ENCODE data around the gene NAA35. TPM values are rescaled to one million over a fixed set of nuclear protein-coding genes. Genes with fewer than 3 reads are reported as not detected.

Gene NAA35
- total RNA-seq, 1 experiment from 2014 or later = 39.1 TPM

- peaks cover 6% of the 10 kb centered on the region for H3K36me3 ChIP-seq (replicated peaks; ENCODE audit: control insufficient read depth, insufficient read depth, low read length)
- no peaks in the 10 kb centered on the region for H3K27me3 ChIP-seq (ENCODE audit: control insufficient read depth, insufficient read depth, low read length)
- H3K4me3 ChIP-seq (ENCODE audit: insufficient read depth, low read depth, low read length) = no peak overlapping the region
- DNase-seq = peak; percentile 82
These were observed 94.2 kb downstream of the NAA35 start for GRCh38 chr9:86034863-86035734.

DNA sequence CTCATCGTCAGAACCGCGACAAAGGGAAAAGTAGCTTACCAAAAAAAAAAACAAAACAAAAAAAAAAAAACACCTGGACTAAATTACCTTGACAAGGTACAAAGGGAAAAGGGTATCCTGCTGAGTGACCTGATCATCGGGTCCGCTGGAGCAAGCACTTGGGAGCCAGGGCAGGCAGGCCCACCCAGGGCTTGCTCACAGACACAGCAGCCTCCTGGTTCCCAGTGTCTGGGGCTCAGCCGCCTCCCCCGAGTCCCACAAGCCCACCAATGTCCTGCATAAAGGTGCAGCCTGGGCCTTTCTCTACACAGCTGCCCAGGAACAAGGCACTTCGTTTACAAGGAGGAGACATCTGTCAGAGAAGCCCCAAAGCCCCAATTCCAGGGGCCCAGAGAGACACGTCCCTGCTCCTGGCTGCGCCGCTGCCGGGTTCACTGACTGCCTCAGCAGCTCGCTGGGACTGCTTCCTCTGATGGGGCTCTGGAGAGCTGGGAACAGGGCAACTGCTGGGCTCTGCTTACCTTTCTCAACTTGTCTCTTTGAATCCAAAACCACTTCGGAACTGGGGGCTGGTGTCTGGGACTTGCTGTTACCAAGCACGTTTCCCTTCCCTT lies 95.0 kb downstream of the NAA35 start:
- DNase-seq = peak; percentile 58
- Histone ChIP-seq H3K27me3 (ENCODE audit: control insufficient read depth, insufficient read depth, low read length) (no peaks in the 10 kb centered on the region), H3K4me3 (ENCODE audit: insufficient read depth, low read depth, low read length) (no peak overlapping the region), H3K36me3 (replicated peaks; ENCODE audit: control insufficient read depth, insufficient read depth, low read length) (peaks cover 6% of the 10 kb centered on the region)

DNA sequence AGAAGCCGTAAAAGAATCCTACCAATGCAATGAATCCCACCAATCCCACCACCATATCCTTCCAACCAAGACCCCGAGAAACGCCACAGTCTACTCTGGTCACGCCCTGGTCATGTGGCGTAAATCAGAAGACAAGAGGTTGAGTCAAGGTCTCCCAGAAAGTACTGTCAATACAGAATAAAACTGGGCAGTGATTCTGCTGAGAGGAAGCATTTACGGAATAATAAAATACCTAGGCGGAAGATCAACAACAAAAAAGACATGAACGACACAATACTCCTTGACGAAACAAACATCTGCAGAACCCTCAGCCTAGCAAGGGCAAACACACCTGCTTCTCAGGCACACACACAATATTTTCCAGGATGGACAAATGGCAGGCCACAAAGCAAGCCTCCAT lies 95.6 kb downstream of the NAA35 start:
- H3K36me3 ChIP-seq (replicated peaks; ENCODE audit: control insufficient read depth, insufficient read depth, low read length) = peaks cover 6% of the 10 kb centered on the region
- DNase-seq = no peak

DNA sequence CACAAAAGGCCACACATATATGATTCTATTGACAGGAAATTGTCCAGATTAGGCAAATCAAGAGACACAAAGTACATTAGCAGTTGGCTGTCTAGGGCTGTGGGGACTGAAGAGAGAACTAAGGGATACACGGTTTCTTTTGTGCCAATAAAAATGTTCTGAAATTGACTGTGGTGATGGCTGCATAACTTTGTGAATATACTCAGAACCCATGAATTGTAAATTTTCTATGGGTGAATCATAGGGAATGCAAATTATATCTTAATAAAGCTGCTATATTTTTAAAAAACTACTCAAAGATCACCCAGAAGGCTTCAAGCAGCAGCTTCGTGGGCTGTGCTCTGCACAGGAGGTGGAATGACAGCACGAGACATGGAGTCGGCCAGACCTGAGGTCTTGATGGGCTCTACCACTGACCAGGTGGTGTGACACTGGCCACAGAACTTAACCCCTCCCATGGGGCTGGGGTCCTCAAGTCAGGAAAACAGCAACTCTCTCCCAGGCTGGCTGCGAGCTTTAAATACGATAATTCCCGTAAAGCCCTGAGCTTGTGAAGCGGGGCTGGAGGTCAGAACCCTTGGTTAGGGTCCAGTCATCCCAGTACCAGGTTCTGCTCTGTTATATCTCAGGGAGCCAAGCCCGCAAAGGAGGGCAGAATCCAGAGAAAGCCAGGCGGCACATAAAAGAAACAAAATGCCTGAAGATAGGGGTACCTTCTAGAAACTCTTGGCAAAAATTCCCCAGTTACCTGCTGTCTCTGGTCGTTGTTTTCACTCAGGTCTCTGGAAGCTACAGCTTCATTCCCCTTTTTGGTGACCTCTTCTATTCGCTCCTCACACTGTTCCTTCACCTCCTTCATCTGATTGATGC lies 99.3 kb downstream of the NAA35 start:
- DNase-seq = no peak
- Histone ChIP-seq H3K4me3 (ENCODE audit: insufficient read depth, low read depth, low read length) (no peak overlapping the region), H3K27me3 (ENCODE audit: control insufficient read depth, insufficient read depth, low read length) (no peaks in the 10 kb centered on the region), H3K36me3 (replicated peaks; ENCODE audit: control insufficient read depth, insufficient read depth, low read length) (no peaks in the 10 kb centered on the region; the same call in 1 of the 2 replicates)

More for the DNA sequence above, 95.6 kb downstream of the NAA35 start:
- Histone ChIP-seq H3K27me3 (ENCODE audit: control insufficient read depth, insufficient read depth, low read length) (no peaks in the 10 kb centered on the region), H3K4me3 (ENCODE audit: insufficient read depth, low read depth, low read length) (no peak overlapping the region)

GRCh38 chr9:86040861-86041155 lies 99.9 kb downstream of the NAA35 start:
- DNase-seq = no peak
- no peaks in the 10 kb centered on the region for H3K27me3 ChIP-seq (ENCODE audit: control insufficient read depth, insufficient read depth, low read length)
- no peak overlapping the region for H3K4me3 ChIP-seq (ENCODE audit: insufficient read depth, low read depth, low read length)
- no peaks in the 10 kb centered on the region; the same call in 1 of the 2 replicates for H3K36me3 ChIP-seq (replicated peaks; ENCODE audit: control insufficient read depth, insufficient read depth, low read length)

- H3K27me3 ChIP-seq (ENCODE audit: control insufficient read depth, insufficient read depth, low read length) = no peaks in the 10 kb centered on the region
- DNase-seq = no peak
- no peak overlapping the region for H3K4me3 ChIP-seq (ENCODE audit: insufficient read depth, low read depth, low read length)
- H3K36me3 ChIP-seq (replicated peaks; ENCODE audit: control insufficient read depth, insufficient read depth, low read length) = no peaks in the 10 kb centered on the region; the same call in 1 of the 2 replicates
These were observed 100.4 kb downstream of the NAA35 start for GRCh38 chr9:86041311-86041741.

GRCh38 chr9:86042199-86042978 lies 101.4 kb downstream of the NAA35 start:
- no peak for DNase-seq
- H3K36me3 ChIP-seq (replicated peaks; ENCODE audit: control insufficient read depth, insufficient read depth, low read length) = no peaks in the 10 kb centered on the region; the same call in 1 of the 2 replicates
- H3K27me3 ChIP-seq (ENCODE audit: control insufficient read depth, insufficient read depth, low read length) = no peaks in the 10 kb centered on the region
- no peak overlapping the region for H3K4me3 ChIP-seq (ENCODE audit: insufficient read depth, low read depth, low read length)

DNA sequence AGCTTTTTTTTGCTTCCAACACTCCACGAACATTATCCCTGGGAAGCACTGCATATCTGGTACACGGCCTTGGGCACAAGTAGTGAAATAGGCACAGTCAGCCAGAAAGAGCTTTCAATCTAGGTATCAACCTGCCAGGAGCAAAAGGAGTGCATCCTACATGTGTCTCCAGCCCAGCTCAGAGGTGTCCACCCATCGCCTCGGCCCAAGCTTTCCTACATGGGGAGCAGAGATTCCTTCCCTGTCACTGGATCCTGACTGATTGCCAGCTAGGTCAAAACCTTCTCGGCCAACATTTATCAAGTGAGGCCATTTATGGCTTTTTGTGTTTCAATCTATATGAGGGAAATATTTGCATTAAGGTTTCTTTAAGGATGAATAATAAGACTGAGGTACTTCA lies 102.6 kb downstream of the NAA35 start:
- H3K36me3 ChIP-seq (replicated peaks; ENCODE audit: control insufficient read depth, insufficient read depth, low read length) = no peaks in the 10 kb centered on the region; the same call in 1 of the 2 replicates
- H3K4me3 ChIP-seq (ENCODE audit: insufficient read depth, low read depth, low read length) = no peak overlapping the region

GRCh38 chr9:86043999-86044398 lies 103.1 kb downstream of the NAA35 start:
- no peak for DNase-seq
- Histone ChIP-seq H3K27me3 (ENCODE audit: control insufficient read depth, insufficient read depth, low read length) (no peaks in the 10 kb centered on the region), H3K4me3 (ENCODE audit: insufficient read depth, low read depth, low read length) (no peak overlapping the region), H3K36me3 (replicated peaks; ENCODE audit: control insufficient read depth, insufficient read depth, low read length) (no peaks in the 10 kb centered on the region; the same call in 1 of the 2 replicates)

More for the DNA sequence above, 102.6 kb downstream of the NAA35 start:
- DNase-seq = no peak
- no peaks in the 10 kb centered on the region for H3K27me3 ChIP-seq (ENCODE audit: control insufficient read depth, insufficient read depth, low read length)

- no peak for DNase-seq
- no peaks in the 10 kb centered on the region for H3K27me3 ChIP-seq (ENCODE audit: control insufficient read depth, insufficient read depth, low read length)
- H3K4me3 ChIP-seq (ENCODE audit: insufficient read depth, low read depth, low read length) = no peak overlapping the region
- H3K36me3 ChIP-seq (replicated peaks; ENCODE audit: control insufficient read depth, insufficient read depth, low read length) = no peaks in the 10 kb centered on the region; the same call in 1 of the 2 replicates
These were observed 104.7 kb downstream of the NAA35 start for GRCh38 chr9:86045654-86046053.

GRCh38 chr9:86046071-86046636 lies 105.2 kb downstream of the NAA35 start:
- DNase-seq = no peak
- H3K36me3 ChIP-seq (replicated peaks; ENCODE audit: control insufficient read depth, insufficient read depth, low read length) = no peaks in the 10 kb centered on the region; the same call in 1 of the 2 replicates
- no peaks in the 10 kb centered on the region for H3K27me3 ChIP-seq (ENCODE audit: control insufficient read depth, insufficient read depth, low read length)
- H3K4me3 ChIP-seq (ENCODE audit: insufficient read depth, low read depth, low read length) = no peak overlapping the region

DNA sequence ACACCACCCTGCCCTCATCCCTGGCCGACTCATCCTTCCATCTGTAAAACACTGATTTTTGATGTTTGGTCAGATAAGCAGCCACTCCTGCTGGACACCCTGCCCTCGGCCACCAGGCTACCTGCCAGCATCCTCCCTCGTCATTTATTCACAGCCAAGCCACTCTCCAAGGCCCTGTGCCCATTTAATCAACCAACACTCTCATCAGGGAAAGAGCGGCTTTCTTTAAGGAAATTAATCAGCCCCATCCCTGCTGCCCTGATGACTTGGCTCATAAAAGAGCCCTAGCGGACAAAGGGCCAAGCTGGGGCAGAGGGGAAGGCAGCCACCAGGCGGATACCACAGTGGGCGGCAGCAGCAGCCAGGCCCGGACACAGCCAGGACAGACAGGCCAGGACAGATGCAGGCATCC lies 106.0 kb downstream of the NAA35 start:
- DNase-seq = no peak
- no peaks in the 10 kb centered on the region for H3K27me3 ChIP-seq (ENCODE audit: control insufficient read depth, insufficient read depth, low read length)

GRCh38 chr9:86047361-86047760 lies 106.4 kb downstream of the NAA35 start:
- DNase-seq = no peak
- H3K4me3 ChIP-seq (ENCODE audit: insufficient read depth, low read depth, low read length) = no peak overlapping the region
- no peaks in the 10 kb centered on the region; the same call in 1 of the 2 replicates for H3K36me3 ChIP-seq (replicated peaks; ENCODE audit: control insufficient read depth, insufficient read depth, low read length)
- no peaks in the 10 kb centered on the region for H3K27me3 ChIP-seq (ENCODE audit: control insufficient read depth, insufficient read depth, low read length)

More for the DNA sequence above, 106.0 kb downstream of the NAA35 start:
- H3K36me3 ChIP-seq (replicated peaks; ENCODE audit: control insufficient read depth, insufficient read depth, low read length) = no peaks in the 10 kb centered on the region; the same call in 1 of the 2 replicates
- H3K4me3 ChIP-seq (ENCODE audit: insufficient read depth, low read depth, low read length) = no peak overlapping the region

Data from H7 (cell line).